HG03025 (cell line): Measurements from ENCODE around the gene CS.

Source experiments
- ATAC-seq: cut with Tn5 transposase; IDR thresholded peaks from one replicate; pipeline ENCODE4 v1.9.1; 2021; ENCODE audit warnings: mild to moderate bottlenecking, moderate library complexity; ENCODE audit not compliant: unreplicated experiment, low FRiP score

CS gene

DNA sequence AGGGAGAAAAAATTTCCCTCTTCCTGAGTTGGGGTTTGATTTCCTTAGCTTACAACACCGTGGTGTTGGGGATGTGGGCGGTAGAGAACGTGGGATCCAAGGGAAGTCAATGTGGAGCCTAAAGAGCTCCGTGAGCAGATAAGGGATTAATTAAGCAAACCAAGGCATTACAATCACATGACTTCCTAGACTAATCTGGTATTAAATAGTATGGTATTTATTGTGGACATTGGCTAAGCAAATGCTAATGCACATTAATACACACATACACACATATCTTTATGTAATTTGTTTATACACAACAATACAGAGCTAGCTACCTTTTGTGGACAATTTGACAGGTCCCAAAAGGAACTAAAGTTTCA is 77.6 kb downstream of the CS start:
- ATAC-seq: no peak

DNA sequence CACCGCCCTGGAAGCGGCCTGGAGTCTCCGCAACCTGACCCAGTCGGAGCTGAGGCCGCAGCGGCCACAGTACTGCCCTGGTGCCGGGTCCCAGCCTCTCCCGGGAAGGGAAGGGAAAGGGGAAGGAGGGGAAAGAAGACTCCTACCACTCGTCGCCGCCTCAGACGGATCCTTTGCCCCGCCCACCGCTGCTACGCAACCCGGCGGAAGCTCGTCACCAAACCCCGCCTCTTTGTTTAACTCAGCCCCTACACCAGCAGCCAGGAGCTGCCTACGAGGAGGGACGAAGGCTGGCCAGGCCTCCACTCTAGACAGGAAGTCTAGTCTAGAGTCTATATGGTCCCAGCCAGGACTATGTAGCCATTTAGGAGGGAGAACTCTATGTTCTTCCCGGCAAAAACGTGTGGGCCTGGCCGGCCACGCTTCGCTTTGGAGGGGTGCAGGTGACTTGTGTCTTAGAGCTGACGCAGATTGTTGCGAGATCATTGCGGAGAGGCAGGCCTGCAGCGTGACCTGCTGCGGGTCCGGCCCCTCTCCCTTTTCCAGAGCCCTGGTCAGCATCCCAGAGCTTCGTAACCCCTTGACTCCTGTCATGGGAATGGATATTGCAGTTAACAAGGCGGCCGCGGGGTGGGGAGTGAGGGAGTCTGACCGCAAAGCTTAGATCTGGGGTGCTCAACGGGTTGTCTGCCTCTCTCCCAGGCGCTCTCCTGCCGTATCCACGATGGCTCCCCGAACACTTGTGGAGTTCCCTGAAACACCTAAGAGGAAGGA is 78.2 kb downstream of the CS start, which contains the start of gene RNF41:
Gene RNF41 (minus strand): TSS at position 166 of the 774 bp plus-strand sequence. CDS start 7,875 bp downstream, outside the sequence.
- ATAC-seq: peak; percentile 76
